ENCODE data around the gene CERS2. TPM values are rescaled to one million over a fixed set of nuclear protein-coding genes. Genes with fewer than 3 reads are reported as not detected.

Gene CERS2
- polyA plus RNA-seq, 4 donors, result 275 to 297 (median 293) TPM

GRCh38 chr1:150999051-150999674 lies 24.5 kb upstream of the CERS2 start:
- no peak for DNase-seq (ENCODE audit: low read depth in 4 of 4, low spot score in 2 of 4)

DNA sequence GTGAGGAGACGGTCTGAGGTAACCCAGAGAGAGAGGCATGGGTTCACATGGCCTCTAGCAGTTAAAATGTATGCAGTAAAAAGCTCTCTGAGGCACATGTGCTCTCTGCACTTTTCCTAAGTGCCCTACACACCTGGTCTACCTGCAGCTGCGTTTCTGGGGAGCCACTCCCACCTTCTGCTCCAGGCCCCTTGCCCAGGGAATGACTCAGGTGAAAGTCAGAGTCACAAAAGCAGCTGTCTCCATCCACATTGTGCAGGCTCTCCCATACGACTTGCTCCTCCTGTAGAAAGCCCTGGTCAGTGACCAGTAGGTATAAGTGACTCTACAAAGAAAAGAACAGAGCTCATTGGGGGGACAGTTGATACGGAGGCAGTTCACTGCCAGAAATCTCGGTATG lies 23.3 kb upstream of the CERS2 start:
- DNase-seq (ENCODE audit: low read depth in 4 of 4, low spot score in 2 of 4), result no peak

- no peak for DNase-seq (ENCODE audit: low read depth in 4 of 4, low spot score in 2 of 4)
Measured at GRCh38 chr1:150997126-150997872, 22.7 kb upstream of the CERS2 start.

DNA sequence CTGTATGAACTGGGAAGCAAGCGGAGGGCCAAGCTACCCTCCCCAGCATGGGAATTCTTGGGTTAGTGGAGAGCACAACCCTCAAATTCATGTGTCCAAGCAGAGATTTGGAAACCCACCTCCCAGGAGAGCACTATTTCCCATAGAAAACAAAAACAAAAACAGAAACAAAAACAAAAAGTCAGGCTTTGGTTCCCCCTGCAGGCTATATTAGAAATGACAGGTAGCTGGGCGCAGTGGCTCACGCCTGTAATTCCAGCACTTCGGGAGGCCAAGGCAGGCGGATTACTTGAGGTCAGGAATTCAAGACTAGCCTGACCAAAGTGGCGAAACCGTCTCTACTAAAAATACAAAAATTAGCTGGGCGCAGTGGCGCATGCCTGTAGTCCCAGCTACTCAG lies 21.3 kb upstream of the CERS2 start:
- DNase-seq (ENCODE audit: low read depth in 4 of 4, low spot score in 2 of 4), result no peak

DNA sequence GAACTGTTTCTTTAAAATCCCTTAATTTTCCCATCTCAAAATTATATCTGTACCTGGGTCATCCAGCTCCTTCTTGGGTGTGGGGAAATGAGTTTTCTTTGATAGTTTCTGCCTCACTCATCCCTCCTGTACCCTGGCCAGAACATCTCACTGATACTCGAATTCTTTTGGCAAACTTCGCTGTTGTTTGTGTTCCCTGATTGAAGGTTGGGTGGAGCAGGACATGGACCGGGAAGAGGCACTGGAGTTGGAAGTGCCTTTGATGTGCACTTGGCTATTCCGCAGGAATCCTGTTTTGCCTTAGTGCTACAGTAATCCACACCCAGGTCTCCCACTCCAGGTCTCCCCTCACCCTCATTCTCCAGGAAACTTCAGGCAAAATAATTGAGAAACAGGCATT lies 20.8 kb upstream of the CERS2 start:
- DNase-seq (ENCODE audit: low read depth in 4 of 4, low spot score in 2 of 4), result no peak

DNA sequence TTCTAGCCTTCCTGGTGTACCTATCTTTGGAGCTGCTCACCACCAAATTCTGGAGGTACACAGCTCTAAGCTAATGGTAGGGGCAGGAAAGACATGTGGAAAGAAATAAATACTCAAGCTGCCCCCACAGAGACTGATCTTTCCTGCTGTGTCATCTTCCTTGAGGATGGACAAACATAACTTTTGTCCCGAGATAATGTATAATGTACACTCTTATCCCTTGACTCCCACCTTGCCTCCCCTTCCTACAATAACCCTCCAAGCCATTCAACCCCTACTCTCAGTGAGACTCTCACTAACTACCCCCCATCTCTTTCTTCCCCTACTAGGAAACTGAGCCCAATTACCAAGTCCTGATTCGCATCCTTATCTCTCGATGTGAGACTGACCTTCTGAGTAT lies 19.6 kb upstream of the CERS2 start:
- no peak for DNase-seq (ENCODE audit: low read depth in 4 of 4, low spot score in 2 of 4)

DNA sequence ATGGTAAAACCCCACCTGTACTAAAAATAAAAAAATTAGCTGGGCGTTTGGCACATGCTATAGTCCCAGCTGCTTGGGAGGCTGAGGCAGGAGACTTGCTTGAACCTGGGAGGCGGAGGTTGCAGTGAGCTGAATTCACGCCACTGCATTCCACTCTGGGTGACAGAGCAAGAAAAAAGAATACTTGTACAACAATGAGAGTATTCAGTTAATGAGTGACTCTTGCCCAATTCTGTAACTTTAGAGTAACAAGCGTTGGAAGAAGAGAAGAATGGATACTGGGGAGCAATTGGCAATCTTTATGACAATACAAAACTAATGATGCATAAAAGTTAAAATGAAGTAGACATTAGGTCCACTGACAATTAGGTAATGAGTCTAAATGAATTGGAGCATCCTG lies 18.0 kb upstream of the CERS2 start:
- DNase-seq (ENCODE audit: low read depth in 4 of 4, low spot score in 2 of 4), result no peak

DNA sequence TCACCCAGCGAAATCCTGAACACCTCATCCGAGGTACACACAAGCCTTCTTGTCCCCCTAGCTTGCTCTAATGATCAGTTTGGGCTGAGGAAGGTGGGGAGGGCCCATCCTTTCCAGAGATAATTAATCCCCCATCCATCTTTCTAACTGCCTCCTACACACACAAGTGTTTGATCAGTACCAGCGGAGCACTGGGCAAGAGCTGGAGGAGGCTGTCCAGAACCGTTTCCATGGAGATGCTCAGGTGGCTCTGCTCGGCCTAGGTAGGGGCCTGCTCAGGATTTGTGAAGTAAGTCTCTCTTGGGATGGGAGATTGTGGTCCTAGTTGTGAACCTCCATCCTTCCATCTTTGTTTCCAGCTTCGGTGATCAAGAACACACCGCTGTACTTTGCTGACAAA lies 13.3 kb upstream of the CERS2 start:
- DNase-seq (ENCODE audit: low read depth in 4 of 4, low spot score in 2 of 4), result no peak

DNA sequence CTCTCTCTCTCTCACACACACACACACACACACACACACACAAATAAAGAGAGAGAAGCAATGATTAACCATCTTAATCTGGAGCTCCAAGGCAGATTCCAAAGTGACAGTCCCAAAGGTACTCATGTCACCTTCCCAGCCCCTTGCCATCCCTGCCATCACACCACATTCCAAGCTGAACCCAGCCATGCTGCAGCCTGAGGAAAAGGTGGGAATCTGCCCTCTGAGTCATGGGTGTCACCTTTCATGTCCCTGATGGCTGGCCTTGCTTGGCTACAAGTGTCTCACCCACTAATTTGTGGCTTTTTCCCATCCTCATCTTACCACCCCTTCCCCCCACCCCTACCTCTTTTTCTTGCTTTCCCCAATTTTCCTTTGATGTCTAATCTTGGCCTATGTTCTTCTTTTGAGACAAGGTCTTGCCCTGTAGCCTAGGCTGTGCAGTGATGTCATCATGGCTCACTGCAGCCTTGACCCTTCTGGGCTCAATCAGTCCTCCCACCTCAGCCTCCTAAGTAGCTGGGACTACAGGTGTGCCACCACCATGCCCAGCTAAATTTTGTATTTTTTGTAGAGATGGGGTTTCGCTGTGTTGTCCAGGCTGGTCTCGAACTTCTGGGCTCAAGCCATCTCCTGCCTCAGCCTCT lies 10.7 kb upstream of the CERS2 start:
- DNase-seq (ENCODE audit: low read depth in 4 of 4, low spot score in 2 of 4), result no peak

GRCh38 chr1:150981805-150982712 lies 7.4 kb upstream of the CERS2 start, which contains the start of gene ANXA9:
Gene ANXA9 (plus strand): TSS chr1:150982292. CDS start chr1:150983106, 814 bp downstream.
- DNase-seq (ENCODE audit: low read depth in 4 of 4, low spot score in 2 of 4), result no peak

GRCh38 chr1:150981177-150981804 lies 6.7 kb upstream of the CERS2 start:
- no peak for DNase-seq (ENCODE audit: low read depth in 4 of 4, low spot score in 2 of 4)

DNA sequence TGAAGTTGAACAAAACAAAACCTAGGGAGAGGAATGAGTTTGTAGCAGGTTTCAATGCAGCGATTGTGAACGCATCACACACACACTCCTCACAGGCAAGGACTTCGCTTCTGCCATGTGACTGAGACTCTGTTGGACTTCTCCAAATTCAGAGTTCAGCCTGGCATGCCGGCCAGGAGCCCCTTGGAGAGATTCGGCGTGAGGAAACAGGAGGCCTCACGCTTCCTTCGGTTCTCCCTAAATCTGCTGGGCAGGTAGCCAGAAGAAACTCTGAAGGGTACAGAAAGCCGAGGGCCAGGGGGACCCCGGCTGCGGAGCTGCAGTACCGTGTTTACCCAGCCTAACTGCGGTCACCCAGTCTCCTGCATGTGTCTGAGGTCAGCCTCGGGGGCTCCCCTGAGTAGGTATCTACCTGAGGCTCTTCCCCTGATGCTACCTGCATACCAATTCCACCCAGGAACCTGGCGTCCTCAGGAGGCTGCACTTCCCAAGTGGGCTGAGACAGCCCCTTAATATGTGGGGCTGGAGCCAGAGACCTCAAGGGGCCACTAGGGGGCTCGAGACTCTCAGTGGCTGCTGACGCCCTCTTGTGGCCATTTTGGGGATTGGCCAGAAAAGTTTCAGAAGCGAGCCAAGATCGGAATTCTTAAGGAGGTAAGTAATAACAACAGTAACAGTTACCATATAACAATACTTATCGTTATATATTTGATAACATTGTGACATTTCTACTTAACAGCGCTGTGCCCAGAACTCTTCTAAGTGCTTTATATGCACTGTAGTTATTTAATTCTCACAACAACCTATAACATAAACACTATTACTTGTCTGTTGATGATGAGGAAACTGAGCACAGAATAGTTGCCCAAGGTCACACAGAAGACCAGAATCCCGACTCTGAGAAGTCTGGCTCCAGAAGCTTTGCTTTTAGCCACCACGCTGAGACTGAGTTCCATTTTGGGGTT lies 4.7 kb upstream of the CERS2 start:
- DNase-seq (ENCODE audit: low read depth in 4 of 4, low spot score in 2 of 4), result peak in 3 of 4 donors; percentile 71 to 92 (median 76)

DNA sequence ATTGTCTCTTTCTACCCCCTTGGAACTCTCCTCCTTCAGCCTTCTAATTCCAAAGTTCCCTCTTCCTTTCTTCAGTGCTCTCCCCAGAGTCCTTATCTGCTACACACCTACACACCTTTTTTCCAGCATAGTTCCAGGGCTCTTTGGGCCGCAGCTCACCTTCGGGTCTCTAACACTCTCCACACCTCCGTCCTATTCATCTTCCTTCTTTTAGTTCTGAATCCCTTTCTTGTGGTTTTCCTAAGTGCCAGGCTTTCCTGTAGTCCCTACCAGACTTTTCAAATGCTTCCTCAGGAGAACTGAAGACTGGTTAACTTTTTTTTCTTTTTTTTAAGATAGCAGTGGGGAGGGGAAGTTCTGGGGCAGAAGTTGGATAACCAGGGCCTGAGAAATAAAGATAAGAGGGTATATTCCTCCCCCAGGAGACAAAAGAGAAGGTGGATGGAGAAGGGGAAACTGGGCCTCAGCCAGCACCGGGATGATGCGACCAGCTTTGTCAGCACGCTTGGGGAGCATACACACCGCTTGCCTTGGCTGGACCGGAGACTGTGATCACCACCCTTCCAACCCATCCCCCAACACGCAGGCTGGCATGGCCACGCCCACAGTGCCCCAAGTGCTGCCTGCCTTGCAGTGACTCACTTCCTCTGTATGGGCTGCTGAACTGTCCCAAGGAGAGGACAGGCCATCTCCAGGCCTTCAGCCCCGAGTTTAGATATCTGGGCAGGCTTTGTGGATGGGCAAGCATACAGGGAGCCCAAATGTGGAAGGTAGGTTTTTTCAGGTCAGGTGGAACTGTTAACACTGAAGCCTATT lies 2.5 kb upstream of the CERS2 start:
- no peak for DNase-seq (ENCODE audit: low read depth in 4 of 4, low spot score in 2 of 4)

DNA sequence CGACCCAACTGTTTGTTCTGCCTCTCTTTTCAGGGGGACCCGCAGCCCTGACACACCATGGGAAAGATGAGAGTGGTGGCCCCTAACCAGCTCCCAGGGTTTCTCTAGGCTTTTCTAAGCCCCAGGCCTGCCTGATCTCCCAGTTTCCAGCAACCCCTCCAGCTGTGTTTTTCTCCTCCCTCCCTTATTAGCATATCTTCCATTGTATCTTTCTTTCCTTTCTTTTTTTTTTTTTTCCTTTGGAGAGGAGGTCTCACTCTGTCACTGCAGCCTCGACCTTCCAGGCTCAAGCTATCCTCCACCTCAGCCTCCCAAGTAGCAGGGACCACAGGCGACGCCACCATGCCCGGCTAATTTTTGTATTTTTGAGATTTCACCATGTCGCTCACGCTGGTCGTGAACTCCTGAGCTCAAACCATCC lies 1.8 kb upstream of the CERS2 start:
- no peak for DNase-seq (ENCODE audit: low read depth in 4 of 4, low spot score in 2 of 4)

DNA sequence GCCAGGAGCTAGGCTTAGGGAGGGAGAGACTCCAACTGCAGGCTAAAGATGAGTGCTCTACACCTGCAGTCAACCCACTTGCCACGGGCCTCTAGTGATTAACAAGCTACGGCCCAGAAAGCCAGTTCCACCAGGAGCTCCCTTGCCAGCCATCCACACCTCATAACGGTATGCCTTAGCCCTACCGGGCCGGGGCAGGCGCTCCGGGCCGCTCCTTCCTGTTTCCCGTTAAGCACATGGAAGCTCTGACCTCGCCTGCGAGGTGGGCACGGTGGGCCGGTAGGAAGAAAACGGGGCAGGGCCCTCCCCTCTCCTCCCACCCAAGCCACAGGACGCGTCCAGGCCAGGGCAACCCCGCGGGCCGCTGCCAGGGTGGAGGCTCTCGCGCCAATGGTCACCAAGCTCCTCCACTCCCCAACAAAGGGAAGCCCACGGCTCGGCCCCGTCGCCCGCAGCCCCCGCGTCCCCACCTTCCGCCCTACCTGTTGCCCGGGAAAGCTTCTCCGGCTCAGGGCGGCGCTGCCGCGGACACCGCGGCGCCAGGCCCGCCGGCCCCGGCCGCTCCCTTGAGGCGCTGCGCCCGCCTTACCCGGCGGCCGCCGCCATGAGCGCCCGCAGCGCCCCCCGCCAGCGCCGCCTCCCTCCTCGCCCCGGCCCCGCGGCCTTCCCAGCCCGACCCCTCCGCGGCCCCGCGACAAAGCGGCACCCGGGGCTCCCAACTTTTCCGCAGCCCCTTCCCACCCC lies 627 bp downstream of the CERS2 start:
- no peak for DNase-seq (ENCODE audit: low read depth in 4 of 4, low spot score in 2 of 4)

GRCh38 chr1:150973258-150973835 lies 1.3 kb downstream of the CERS2 start:
- no peak for DNase-seq (ENCODE audit: low read depth in 4 of 4, low spot score in 2 of 4)

- DNase-seq (ENCODE audit: low read depth in 4 of 4, low spot score in 2 of 4), result no peak
Measured at GRCh38 chr1:150972417-150972940, 2.2 kb downstream of the CERS2 start.
